ENCODE data around the gene PRKAG2. TPM values are rescaled to one million over a fixed set of nuclear protein-coding genes. Genes with fewer than 3 reads are reported as not detected.

PRKAG2 gene
- total RNA-seq, 1 donor from 2014 or later = 35.4 TPM

DNA sequence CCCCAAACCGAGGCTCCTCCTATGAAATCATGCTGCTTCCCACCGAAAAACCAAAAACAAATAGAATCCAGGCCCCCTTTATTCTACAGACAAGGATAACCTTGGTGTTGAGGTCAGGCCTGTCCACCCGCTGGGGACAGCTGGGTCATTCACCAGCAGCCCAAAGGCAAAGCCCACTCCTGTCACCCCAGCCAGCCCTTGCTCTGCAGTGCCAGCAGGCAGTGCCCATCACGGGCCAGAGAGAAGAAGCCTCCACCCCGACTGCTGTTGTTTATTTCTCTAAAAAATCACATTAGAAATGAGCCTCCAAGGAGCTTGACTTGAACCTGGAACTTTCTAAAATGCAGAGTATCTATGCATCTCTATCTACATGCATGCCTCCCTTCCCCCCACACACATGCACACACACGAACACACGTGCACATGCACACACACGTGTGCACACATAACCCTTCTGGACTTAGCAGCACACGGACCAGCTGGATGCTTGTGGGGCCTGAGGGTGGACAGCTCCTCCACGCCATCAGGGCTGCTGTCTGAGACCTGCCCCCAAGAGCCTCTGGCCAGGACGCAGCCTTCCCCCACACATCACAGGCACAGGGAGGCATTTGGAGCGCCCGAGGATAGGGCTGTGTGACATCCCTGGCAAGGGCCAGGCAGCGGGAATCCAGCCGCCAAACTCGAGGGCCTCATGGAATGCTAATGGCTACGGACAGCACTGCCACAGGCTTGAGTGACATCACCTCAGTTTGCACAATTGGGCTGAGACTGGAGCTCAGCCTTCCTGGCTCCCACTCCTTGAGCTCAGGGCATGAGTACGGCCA is 22.8 kb downstream of the PRKAG2 start:
- peak; percentile 62 for DNase-seq
- ATAC-seq = peak; percentile 48 to 51
- TF ChIP-seq, protein P1, sequence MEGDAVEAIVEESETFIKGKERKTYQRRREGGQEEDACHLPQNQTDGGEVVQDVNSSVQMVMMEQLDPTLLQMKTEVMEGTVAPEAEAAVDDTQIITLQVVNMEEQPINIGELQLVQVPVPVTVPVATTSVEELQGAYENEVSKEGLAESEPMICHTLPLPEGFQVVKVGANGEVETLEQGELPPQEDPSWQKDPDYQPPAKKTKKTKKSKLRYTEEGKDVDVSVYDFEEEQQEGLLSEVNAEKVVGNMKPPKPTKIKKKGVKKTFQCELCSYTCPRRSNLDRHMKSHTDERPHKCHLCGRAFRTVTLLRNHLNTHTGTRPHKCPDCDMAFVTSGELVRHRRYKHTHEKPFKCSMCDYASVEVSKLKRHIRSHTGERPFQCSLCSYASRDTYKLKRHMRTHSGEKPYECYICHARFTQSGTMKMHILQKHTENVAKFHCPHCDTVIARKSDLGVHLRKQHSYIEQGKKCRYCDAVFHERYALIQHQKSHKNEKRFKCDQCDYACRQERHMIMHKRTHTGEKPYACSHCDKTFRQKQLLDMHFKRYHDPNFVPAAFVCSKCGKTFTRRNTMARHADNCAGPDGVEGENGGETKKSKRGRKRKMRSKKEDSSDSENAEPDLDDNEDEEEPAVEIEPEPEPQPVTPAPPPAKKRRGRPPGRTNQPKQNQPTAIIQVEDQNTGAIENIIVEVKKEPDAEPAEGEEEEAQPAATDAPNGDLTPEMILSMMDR (IDR thresholded peaks at IDR 0.05) = no peak
- Histone ChIP-seq H3K9me3 (no peaks in the 10 kb centered on the region), H3K4me1 (peaks cover 36% of the 10 kb centered on the region), H3K4me3 (no peak overlapping the region), H3K36me3 (peaks cover 2% of the 10 kb centered on the region), H3K27ac (no peak overlapping the region), H3K27me3 (ENCODE audit: low read depth) (no peaks in the 10 kb centered on the region)
- intact Hi-C loops (cut with DNase I) = no loop called here

DNA sequence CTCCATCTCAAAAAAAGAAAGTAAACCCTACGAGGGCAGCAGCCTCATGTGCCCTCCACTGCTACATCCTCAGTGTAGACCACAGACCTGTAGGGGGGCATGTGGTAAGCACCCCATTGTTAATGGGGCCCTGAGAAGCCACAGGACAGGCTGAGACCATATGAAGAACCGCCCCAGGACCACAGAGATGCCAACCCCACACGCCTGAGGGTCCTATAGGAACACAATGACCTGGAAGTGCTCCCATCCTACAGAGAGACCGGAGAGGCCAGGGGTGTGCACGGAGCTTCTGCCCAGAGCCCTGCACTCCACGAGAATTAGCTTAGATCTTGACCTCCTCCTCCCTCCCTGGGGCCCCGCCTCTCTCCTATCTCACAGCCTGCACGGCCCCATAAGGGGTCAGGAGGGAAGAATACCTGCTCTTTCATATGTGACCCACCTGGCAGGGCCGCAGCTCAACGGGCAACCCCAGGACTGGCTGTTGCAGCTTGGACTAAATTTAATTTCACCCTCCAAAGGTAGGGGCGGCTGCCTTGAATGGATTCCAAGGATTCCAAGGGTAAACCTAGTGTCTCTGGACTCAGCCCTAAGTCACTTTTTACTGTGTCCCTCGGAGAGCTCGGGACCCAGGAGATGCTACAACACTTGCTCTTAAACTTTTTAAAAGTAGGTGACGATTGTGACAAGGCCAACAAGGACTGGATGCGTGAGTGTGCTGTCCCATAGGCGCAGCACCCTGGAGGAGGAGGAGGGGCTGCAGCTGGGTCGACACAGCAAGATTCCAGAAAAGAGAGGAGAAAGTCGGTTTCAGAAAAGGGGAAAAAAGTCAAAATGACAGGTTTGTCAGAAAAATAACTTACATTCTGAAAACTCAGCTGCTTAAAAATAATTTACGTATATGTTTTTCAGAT is 24.2 kb downstream of the PRKAG2 start:
- Histone ChIP-seq H3K36me3 (no peaks in the 10 kb centered on the region), H3K9me3 (no peaks in the 10 kb centered on the region), H3K27ac (no peak overlapping the region), H3K27me3 (ENCODE audit: low read depth) (no peaks in the 10 kb centered on the region), H3K4me3 (no peak overlapping the region), H3K4me1 (peaks cover 36% of the 10 kb centered on the region)
- TF ChIP-seq, protein P1 (IDR thresholded peaks at IDR 0.05) = no peak
- intact Hi-C loops (cut with DNase I) = no loop called here
- no peak for ATAC-seq
- DNase-seq = peak; percentile 35

DNA sequence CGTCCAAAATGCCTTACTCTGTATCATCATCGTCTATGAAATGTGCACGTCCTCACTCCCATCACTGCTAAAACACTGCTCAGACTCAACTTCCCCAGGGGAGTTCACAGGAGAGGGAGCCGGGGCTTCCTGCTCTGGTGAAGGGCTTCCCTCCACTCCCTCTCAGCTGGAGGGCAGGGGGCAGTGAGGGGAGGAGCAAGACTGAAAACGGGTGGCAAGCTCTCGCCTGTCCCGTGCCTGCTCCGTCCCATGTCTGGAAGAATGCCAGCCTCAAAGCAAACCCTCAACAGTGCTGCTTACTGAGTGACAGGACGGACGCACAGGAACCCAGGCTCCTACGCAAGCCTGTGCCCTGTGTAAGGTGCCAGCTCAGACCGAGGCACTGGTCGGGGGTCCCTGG is 25.1 kb downstream of the PRKAG2 start:
- peaks cover 36% of the 10 kb centered on the region for H3K4me1 ChIP-seq

DNA sequence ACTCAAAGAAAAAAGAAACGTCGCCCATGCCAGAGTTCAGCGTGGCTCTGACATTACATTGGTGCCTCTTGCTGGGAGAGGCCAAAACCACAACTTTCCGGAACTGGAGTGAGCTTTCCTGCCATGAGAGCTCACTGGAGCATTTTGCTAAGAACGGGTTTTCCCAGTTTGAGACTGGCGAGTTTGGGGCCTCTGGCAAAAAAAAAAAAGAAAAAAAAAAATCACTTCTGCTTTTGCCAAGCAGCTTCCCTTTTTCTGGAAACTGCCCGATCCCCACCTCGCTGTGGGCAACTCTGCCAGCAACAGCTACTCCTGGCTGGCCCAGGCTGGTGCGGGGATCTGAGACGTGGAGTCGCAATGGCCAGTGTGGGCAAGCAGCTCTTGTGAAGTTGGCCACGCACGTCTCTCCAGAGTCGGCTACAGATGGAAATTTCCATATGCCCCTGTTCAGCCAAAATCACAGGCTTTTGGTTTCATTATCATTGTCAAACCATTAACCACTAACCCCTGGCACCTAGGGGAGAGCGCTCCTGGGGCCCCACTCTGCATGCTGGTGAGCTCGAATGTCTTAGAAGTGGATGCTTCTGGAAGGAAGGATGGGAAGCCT is 25.7 kb downstream of the PRKAG2 start:
- intact Hi-C loops (cut with DNase I) = no loop called here
- no peaks in the 10 kb centered on the region for H3K9me3 ChIP-seq
- no peaks in the 10 kb centered on the region for H3K36me3 ChIP-seq
- H3K27ac ChIP-seq = peak overlapping the region; percentile 87
- peaks cover 36% of the 10 kb centered on the region for H3K4me1 ChIP-seq
- TF ChIP-seq, protein P1 (IDR thresholded peaks at IDR 0.05) = no peak
- H3K4me3 ChIP-seq = peak overlapping the region; percentile 42
- peak; percentile 83 to 87 for ATAC-seq
- peak; percentile 75 for DNase-seq
- H3K27me3 ChIP-seq (ENCODE audit: low read depth) = no peaks in the 10 kb centered on the region

More for the DNA sequence above, 25.1 kb downstream of the PRKAG2 start:
- intact Hi-C loops (cut with DNase I) = no loop called here
- TF ChIP-seq, protein P1 (IDR thresholded peaks at IDR 0.05) = no peak
- Histone ChIP-seq H3K9me3 (no peaks in the 10 kb centered on the region), H3K36me3 (no peaks in the 10 kb centered on the region), H3K27ac (peak overlapping the region; percentile 87), H3K4me3 (peak overlapping the region; percentile 42), H3K27me3 (ENCODE audit: low read depth) (no peaks in the 10 kb centered on the region)
- peak; percentile 76 for DNase-seq
- peak; percentile 71 to 75 for ATAC-seq

DNA sequence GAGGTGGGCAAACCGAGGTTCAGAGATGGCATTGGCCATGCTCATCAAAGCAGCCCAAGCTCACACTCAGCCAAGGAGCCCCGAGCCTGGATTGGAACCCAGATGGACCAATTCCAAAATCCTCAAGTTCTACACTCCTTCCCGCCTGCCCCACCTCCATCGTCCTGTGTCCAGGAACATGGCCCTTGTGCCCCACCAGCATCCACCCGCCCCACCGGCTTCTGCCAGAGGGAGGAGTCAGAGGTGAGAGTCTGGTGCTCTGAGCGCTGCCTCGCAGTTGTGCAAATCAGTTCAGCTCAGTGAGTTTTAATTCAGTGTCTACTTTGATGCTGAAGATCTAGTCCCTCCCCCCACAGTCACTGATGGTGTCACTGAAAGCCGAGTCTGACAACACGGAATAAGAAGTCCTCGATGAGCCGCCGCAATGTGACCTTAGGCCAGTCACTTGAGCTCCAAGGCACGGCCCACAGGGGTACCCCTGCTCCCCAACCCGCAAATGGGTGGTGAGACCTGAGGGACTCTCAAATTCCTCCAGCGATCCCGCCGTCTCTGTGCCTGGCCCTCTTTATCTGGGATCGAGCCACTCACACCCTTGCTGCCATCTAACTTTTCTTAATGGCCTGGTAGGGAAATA is 26.3 kb downstream of the PRKAG2 start:
- H3K9me3 ChIP-seq = no peaks in the 10 kb centered on the region
- H3K4me1 ChIP-seq = peaks cover 36% of the 10 kb centered on the region
- H3K27ac ChIP-seq = peak overlapping the region; percentile 87
- TF ChIP-seq, protein P1 (IDR thresholded peaks at IDR 0.05) = no peak
- intact Hi-C loops (cut with DNase I) = no loop called here
- peak; percentile 52 to 69 for ATAC-seq
- DNase-seq = peak; percentile 77
- H3K27me3 ChIP-seq (ENCODE audit: low read depth) = no peaks in the 10 kb centered on the region
- no peaks in the 10 kb centered on the region for H3K36me3 ChIP-seq
- H3K4me3 ChIP-seq = peak overlapping the region; percentile 42

Data from lower lobe of right lung (tissue), 2 donors.